Hematopoietic multipotent progenitor cell treated with erythropoietin and hydrocortisone succinate and interleukin-3 and kit ligand, for 17 days (in vitro differentiated cells): ENCODE results near the gene HAUS5.
"Not testable (repeated sequence)": the region's sequence is repeated elsewhere in the genome, so short reads cannot be mapped to it uniquely, and the experiment has no call there.

Experiments used
- DNase-seq: peaks from one replicate; pipeline ENCODE4 v3.0.0-alpha.2; 2015; ENCODE audit warnings: low spot score

HAUS5 gene

GRCh38 chr19:35643255-35644205 lies 31.0 kb downstream of the HAUS5 start:
- peak; percentile 87 for DNase-seq

- peak; percentile 91 for DNase-seq
Measured at GRCh38 chr19:35644206-35644986, 31.9 kb downstream of the HAUS5 start.

- DNase-seq, result peak; percentile 81
Measured at GRCh38 chr19:35644987-35645679, 32.6 kb downstream of the HAUS5 start.

- DNase-seq, result no peak
Measured at GRCh38 chr19:35645680-35646511, 33.4 kb downstream of the HAUS5 start.

- DNase-seq, result peak; percentile 95
Measured at GRCh38 chr19:35648017-35648961, 35.8 kb downstream of the HAUS5 start, which contains the start of gene COX6B1. TSS of gene COX6B1 (plus strand) at chr19:35648323. CDS start at chr19:35651244, 2,921 bp downstream.

GRCh38 chr19:35650581-35650980 lies 38.0 kb downstream of the HAUS5 start:
- no peak for DNase-seq

GRCh38 chr19:35654828-35655227 lies 42.3 kb downstream of the HAUS5 start:
- not testable (repeated sequence) for DNase-seq

- no peak for DNase-seq
Measured at GRCh38 chr19:35655600-35655999, 43.1 kb downstream of the HAUS5 start.

- DNase-seq, result no peak
Measured at GRCh38 chr19:35656700-35657099, 44.2 kb downstream of the HAUS5 start.

GRCh38 chr19:35657904-35658700 lies 45.6 kb downstream of the HAUS5 start:
- no peak for DNase-seq

- DNase-seq, result no peak
Measured at GRCh38 chr19:35661995-35662340, 49.4 kb downstream of the HAUS5 start.

- no peak for DNase-seq
Measured at GRCh38 chr19:35663981-35664380, 51.4 kb downstream of the HAUS5 start.

GRCh38 chr19:35665157-35665556 lies 52.6 kb downstream of the HAUS5 start:
- no peak for DNase-seq

- no peak for DNase-seq
Measured at GRCh38 chr19:35665604-35666003, 53.1 kb downstream of the HAUS5 start.

- no peak for DNase-seq
Measured at GRCh38 chr19:35666251-35666913, 53.8 kb downstream of the HAUS5 start, which contains the start of gene UPK1A. TSS of gene UPK1A (plus strand) at chr19:35666517. CDS start at chr19:35666813, 296 bp downstream.

- DNase-seq, result no peak
Measured at GRCh38 chr19:35669566-35669965, 57.0 kb downstream of the HAUS5 start.

- no peak for DNase-seq
Measured at GRCh38 chr19:35669974-35670373, 57.4 kb downstream of the HAUS5 start.

GRCh38 chr19:35670686-35671085 lies 58.2 kb downstream of the HAUS5 start:
- DNase-seq, result no peak

- DNase-seq, result no peak
Measured at GRCh38 chr19:35671818-35672217, 59.3 kb downstream of the HAUS5 start.
